NOMO-1 (cell line): ENCODE measurements around the gene RNASE13.
A peak's percentile ranks its signal among the peaks of the same experiment; 100 is the strongest.
"Not testable (repeated sequence)": the region's sequence is repeated elsewhere in the genome, so short reads cannot be mapped to it uniquely, and the experiment has no call there.

Source experiments
- DNase-seq, 2 experiments: peaks; one replicate each; lab custom pipeline; 2025; ENCODE audit not compliant: unreplicated experiment in 2 of 2; lab: John Stamatoyannopoulos, UW

RNASE13 gene

GRCh38 chr14:21043387-21043973 lies 8.9 kb upstream of the RNASE13 start:
- no peak for DNase-seq

GRCh38 chr14:21042918-21043317 lies 8.3 kb upstream of the RNASE13 start:
- no peak for DNase-seq

- DNase-seq: no peak
These were observed 7.2 kb upstream of the RNASE13 start, which contains the start of gene RNASE7 for GRCh38 chr14:21041676-21042433. TSS of gene RNASE7 (plus strand) at chr14:21042362. CDS start at chr14:21042993, 631 bp downstream.

GRCh38 chr14:21040941-21041340 lies 6.3 kb upstream of the RNASE13 start:
- not testable (repeated sequence) for DNase-seq

GRCh38 chr14:21040370-21040925 lies 5.8 kb upstream of the RNASE13 start:
- DNase-seq: no peak

- peak; percentile 34 to 58 for DNase-seq
These were observed 5.2 kb upstream of the RNASE13 start for GRCh38 chr14:21039585-21040369.

GRCh38 chr14:21038441-21039422 lies 4.1 kb upstream of the RNASE13 start:
- DNase-seq: no peak

GRCh38 chr14:21037156-21037555 lies 2.5 kb upstream of the RNASE13 start:
- DNase-seq: no peak

GRCh38 chr14:21036751-21037150 lies 2.1 kb upstream of the RNASE13 start:
- DNase-seq: no peak

GRCh38 chr14:21033133-21033698 lies 1.4 kb downstream of the RNASE13 start:
- no peak for DNase-seq

- DNase-seq: peak; percentile 21 to 28
These were observed 2.1 kb downstream of the RNASE13 start for GRCh38 chr14:21032326-21033132.

- no peak for DNase-seq
These were observed 4.1 kb downstream of the RNASE13 start for GRCh38 chr14:21030531-21030930.

- DNase-seq: no peak
These were observed 4.7 kb downstream of the RNASE13 start, which contains the start of gene TPPP2 for GRCh38 chr14:21029917-21030316. TSS of gene TPPP2 (plus strand) at chr14:21030217. CDS start at chr14:21030582, 365 bp downstream.

- no peak for DNase-seq
These were observed 7.7 kb downstream of the RNASE13 start for GRCh38 chr14:21026988-21027315.

GRCh38 chr14:21026274-21026987 lies 8.2 kb downstream of the RNASE13 start:
- DNase-seq: no peak

GRCh38 chr14:21025371-21026273 lies 9.0 kb downstream of the RNASE13 start:
- no peak for DNase-seq
